Measurements from ENCODE around the gene DR1.

DR1 gene

GRCh38 chr1:93317943-93318342 is 27.8 kb upstream of the DR1 start:
- H3K27ac ChIP-seq = no peak overlapping the region
- no peaks in the 10 kb centered on the region for H3K4me1 ChIP-seq (ENCODE audit: low read depth, poor library complexity, severe bottlenecking)
- no peaks in the 10 kb centered on the region for H4K20me1 ChIP-seq (ENCODE audit: insufficient read depth)
- no peaks in the 10 kb centered on the region for H3K79me2 ChIP-seq (ENCODE audit: insufficient read depth, low read depth)
- no peaks in the 10 kb centered on the region for H3K36me3 ChIP-seq (ENCODE audit: insufficient read depth)
- no peak overlapping the region for H3K9ac ChIP-seq
- no peak overlapping the region for H3K4me3 ChIP-seq (IDR thresholded peaks at IDR 0.05; ENCODE audit: insufficient read depth, low read depth, low read length)
- H2AFZ ChIP-seq (ENCODE audit: low read depth) = no peak overlapping the region
- no peak overlapping the region for H3K4me2 ChIP-seq
- H3K27me3 ChIP-seq (ENCODE audit: insufficient read depth, low read depth) = no peaks in the 10 kb centered on the region
- TF ChIP-seq, protein P1, sequence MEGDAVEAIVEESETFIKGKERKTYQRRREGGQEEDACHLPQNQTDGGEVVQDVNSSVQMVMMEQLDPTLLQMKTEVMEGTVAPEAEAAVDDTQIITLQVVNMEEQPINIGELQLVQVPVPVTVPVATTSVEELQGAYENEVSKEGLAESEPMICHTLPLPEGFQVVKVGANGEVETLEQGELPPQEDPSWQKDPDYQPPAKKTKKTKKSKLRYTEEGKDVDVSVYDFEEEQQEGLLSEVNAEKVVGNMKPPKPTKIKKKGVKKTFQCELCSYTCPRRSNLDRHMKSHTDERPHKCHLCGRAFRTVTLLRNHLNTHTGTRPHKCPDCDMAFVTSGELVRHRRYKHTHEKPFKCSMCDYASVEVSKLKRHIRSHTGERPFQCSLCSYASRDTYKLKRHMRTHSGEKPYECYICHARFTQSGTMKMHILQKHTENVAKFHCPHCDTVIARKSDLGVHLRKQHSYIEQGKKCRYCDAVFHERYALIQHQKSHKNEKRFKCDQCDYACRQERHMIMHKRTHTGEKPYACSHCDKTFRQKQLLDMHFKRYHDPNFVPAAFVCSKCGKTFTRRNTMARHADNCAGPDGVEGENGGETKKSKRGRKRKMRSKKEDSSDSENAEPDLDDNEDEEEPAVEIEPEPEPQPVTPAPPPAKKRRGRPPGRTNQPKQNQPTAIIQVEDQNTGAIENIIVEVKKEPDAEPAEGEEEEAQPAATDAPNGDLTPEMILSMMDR (conservative IDR thresholded peaks at IDR 0.05; ENCODE audit: low read depth, low read length) = no peak

DNA sequence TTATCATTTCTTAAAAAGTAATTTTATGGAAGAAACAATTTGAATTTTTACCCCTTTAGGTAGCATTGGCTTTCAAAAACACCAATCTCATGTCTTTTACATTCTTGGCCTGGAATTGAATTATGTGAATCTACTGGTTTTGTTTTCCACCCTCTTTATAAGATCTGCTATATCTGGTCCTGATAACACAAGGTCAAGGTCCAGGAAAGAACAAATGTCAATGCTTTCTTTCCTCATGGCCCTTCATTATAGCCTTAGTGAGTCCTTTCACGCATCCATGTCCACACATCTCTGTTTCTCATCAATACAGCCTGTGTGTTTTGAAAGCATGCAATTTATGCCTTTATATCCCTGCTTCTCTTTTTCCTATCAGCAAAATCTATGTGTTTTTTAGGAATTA is 24.0 kb upstream of the DR1 start:
- no peaks in the 10 kb centered on the region for H3K27me3 ChIP-seq (ENCODE audit: insufficient read depth, low read depth)
- no peak overlapping the region for H3K4me2 ChIP-seq
- TF ChIP-seq, protein P1 (conservative IDR thresholded peaks at IDR 0.05; ENCODE audit: low read depth, low read length) = no peak
- H3K4me3 ChIP-seq (IDR thresholded peaks at IDR 0.05; ENCODE audit: insufficient read depth, low read depth, low read length) = no peak overlapping the region
- no peaks in the 10 kb centered on the region for H3K4me1 ChIP-seq (ENCODE audit: low read depth, poor library complexity, severe bottlenecking)
- H2AFZ ChIP-seq (ENCODE audit: low read depth) = no peak overlapping the region
- H3K79me2 ChIP-seq (ENCODE audit: insufficient read depth, low read depth) = no peaks in the 10 kb centered on the region
- no peaks in the 10 kb centered on the region for H4K20me1 ChIP-seq (ENCODE audit: insufficient read depth)
- H3K9ac ChIP-seq = no peak overlapping the region
- no peaks in the 10 kb centered on the region for H3K36me3 ChIP-seq (ENCODE audit: insufficient read depth)
- H3K27ac ChIP-seq = no peak overlapping the region

DNA sequence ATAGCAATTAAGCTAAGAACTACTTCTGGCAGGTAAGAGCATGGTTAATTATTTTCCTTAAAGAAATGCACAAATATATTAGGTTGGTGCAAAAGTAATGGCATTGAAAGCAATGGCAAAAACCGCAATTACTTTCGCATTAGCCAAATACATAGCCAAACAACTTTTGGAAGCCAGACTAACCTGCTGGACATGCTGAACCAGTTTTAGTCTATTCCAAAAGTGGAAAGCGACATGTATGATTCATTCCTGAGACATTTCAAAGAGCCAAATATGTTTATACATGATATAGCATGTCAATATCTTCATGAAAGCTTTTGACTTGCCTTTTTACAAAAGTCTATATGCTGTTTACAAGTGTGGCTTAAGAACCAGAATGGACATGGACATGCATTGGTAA is 23.4 kb upstream of the DR1 start:
- TF ChIP-seq, protein P1 (conservative IDR thresholded peaks at IDR 0.05; ENCODE audit: low read depth, low read length) = no peak
- Histone ChIP-seq H2AFZ (ENCODE audit: low read depth) (no peak overlapping the region), H3K4me1 (ENCODE audit: low read depth, poor library complexity, severe bottlenecking) (peaks cover 2% of the 10 kb centered on the region), H3K4me3 (IDR thresholded peaks at IDR 0.05; ENCODE audit: insufficient read depth, low read depth, low read length) (no peak overlapping the region), H3K79me2 (ENCODE audit: insufficient read depth, low read depth) (no peaks in the 10 kb centered on the region), H3K9ac (no peak overlapping the region), H3K27ac (no peak overlapping the region), H3K27me3 (ENCODE audit: insufficient read depth, low read depth) (no peaks in the 10 kb centered on the region), H3K4me2 (no peak overlapping the region), H3K36me3 (ENCODE audit: insufficient read depth) (no peaks in the 10 kb centered on the region), H4K20me1 (ENCODE audit: insufficient read depth) (no peaks in the 10 kb centered on the region)

- Histone ChIP-seq H2AFZ (ENCODE audit: low read depth) (no peak overlapping the region), H3K4me1 (ENCODE audit: low read depth, poor library complexity, severe bottlenecking) (peaks cover 11% of the 10 kb centered on the region), H3K27ac (no peak overlapping the region), H4K20me1 (ENCODE audit: insufficient read depth) (no peaks in the 10 kb centered on the region), H3K9ac (no peak overlapping the region), H3K27me3 (ENCODE audit: insufficient read depth, low read depth) (no peaks in the 10 kb centered on the region), H3K79me2 (ENCODE audit: insufficient read depth, low read depth) (no peaks in the 10 kb centered on the region), H3K4me2 (no peak overlapping the region), H3K4me3 (IDR thresholded peaks at IDR 0.05; ENCODE audit: insufficient read depth, low read depth, low read length) (no peak overlapping the region), H3K36me3 (ENCODE audit: insufficient read depth) (no peaks in the 10 kb centered on the region)
- TF ChIP-seq, protein P1 (conservative IDR thresholded peaks at IDR 0.05; ENCODE audit: low read depth, low read length) = no peak
Observed at GRCh38 chr1:93323185-93323820, 22.4 kb upstream of the DR1 start.
